NT2/D1 (cell line): ENCODE results near the gene ZNF568.

ENCODE experiments used
- DNase-seq: peaks from one replicate; pipeline ENCODE4 v3.0.0-alpha.2; 2011; ENCODE audit warnings: low read depth, low spot score
- H3K27me3 ChIP-seq: 2 replicates; pipeline ENCODE4 v1.6.0; 2011; ENCODE audit warnings: mild to moderate bottlenecking; ENCODE audit not compliant: insufficient read length, insufficient read depth
- H3K36me3 ChIP-seq: 2 replicates; pipeline ENCODE4 v1.6.1; 2011; ENCODE audit warnings: mild to moderate bottlenecking, low read length, mixed read lengths; ENCODE audit not compliant: insufficient read depth, insufficient read length
- H3K4me1 ChIP-seq: 2 replicates; pipeline ENCODE4 v1.5.1; 2011; ENCODE audit not compliant: insufficient read depth, insufficient read length
- H3K4me3 ChIP-seq: 2 replicates; pipeline ENCODE4 v1.5.1; 2011; ENCODE audit warnings: low read depth; ENCODE audit not compliant: insufficient read length
- H3K9ac ChIP-seq: 2 replicates; pipeline ENCODE4 v1.6.0; 2011; ENCODE audit warnings: low read depth; ENCODE audit not compliant: insufficient read length
- H3K9me3 ChIP-seq: 2 replicates; pipeline ENCODE4 v1.5.1; 2011; ENCODE audit warnings: mild to moderate bottlenecking, low read length; ENCODE audit not compliant: insufficient read depth
- SUZ12 ChIP-seq: IDR thresholded peaks from 2 replicates; pipeline ENCODE4 v1.6.1; 2011; ENCODE audit not compliant: insufficient read length, insufficient read depth; ENCODE audit errors: extremely low read depth
- YY1 ChIP-seq: IDR thresholded peaks from 2 replicates; pipeline ENCODE4 v1.6.1; 2011; ENCODE audit not compliant: insufficient read length, insufficient read depth
- ZNF274 ChIP-seq: IDR thresholded peaks from 2 replicates; pipeline ENCODE4 v1.6.1; 2011; ENCODE audit warnings: mild to moderate bottlenecking, low read depth, low read length

The ZNF568 gene

DNA sequence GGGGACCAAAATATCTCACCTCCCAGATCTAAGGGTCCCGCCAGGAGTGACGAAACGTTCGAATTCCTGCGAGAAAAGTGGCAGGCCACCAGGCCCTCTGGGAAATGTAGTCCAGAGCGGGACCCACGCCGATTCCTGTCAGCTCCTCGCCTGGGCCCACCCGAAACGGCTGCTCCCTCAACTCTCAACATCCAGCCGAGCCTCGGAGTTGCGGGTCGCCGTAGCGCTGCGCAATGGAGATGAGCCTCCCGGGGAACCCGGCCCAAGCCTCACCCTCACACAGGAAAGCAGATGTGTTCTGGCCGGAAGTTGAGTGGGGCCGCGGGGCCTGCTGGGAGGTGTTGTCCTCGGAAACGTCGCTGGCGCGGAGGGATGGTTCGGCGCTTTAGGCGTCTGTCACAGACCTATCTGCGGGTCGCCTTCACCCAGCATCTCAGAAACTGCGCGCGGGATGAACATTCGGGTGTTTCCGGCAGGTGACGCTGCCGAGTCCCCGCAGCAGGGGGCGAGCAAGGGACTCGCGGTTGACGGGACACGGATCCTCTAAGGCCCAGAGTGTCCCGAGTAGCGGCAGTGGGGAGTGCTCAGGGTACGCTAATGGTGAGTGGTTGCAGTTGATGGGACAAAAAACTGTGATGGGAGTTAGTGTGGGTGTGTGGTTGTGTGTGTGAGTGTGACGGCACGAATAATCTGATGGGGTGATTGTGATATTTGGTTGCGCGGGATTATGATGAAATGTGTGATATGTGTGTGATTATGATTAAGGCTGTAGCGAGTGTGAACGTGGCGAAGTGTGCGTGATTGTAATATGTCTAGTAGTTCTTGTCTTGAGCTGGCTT is at the start of gene ZNF568, which contains the start of gene ZNF829:
ZNF568 (plus strand) TSS at position 341 of the 839 bp plus-strand sequence. CDS start 6,439 bp downstream, outside the sequence.
ZNF829 (minus strand) TSS at position 300 of the 839 bp plus-strand sequence. CDS start 1,124 bp downstream, outside the sequence.
- no peaks in the 10 kb centered on the region for H3K27me3 ChIP-seq
- TF ChIP-seq SUZ12: no peak
- TF ChIP-seq ZNF274: no peak
- peak within 1 kb of the TSS; percentile 96 for H3K9ac ChIP-seq
- peaks cover 3% of the 10 kb centered on the region for H3K4me1 ChIP-seq
- no peaks in the 10 kb centered on the region for H3K9me3 ChIP-seq
- H3K36me3 ChIP-seq: peaks cover 21% of the 10 kb centered on the region
- peak; percentile 72 for DNase-seq
- H3K4me3 ChIP-seq: peak within 1 kb of the TSS; percentile 90

- Histone ChIP-seq H3K9ac (no peak overlapping the region), H3K36me3 (peaks cover 6% of the 10 kb centered on the region), H3K4me3 (no peak overlapping the region), H3K4me1 (no peaks in the 10 kb centered on the region), H3K27me3 (no peaks in the 10 kb centered on the region), H3K9me3 (peaks cover 90% of the 10 kb centered on the region)
- no peak for DNase-seq
- peak; percentile 94 for TF ChIP-seq ZNF274
- TF ChIP-seq SUZ12: no peak
- TF ChIP-seq YY1: no peak
Observed at GRCh38 chr19:36876993-36877938, 38.9 kb upstream of the ZNF568 start.

DNA sequence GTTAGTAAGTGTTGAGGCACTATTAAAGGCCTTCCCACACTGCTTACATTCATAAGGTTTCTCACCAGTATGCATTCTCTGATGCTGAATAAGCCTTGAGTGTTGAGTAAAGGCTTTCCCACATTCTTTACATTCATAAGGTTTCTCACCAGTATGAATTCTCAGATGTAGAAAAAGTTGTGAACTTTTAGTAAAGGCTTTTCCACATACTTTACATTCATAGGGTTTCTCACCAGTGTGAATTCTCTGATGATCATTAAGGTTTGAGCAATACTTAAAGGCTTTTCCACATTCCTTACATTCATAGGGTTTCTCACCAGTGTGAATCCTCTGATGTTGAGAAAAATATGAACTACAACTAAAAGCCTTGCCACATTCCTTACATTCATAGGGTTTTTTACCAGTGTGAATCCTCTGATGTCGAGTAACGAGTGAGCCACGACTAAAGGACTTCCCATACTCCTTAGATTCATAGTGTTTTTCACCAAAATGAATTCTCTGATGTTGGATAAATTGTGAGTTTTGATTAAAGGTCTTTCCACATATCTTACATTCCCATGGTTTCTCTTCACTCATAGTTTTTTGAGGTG is 24.3 kb upstream of the ZNF568 start:
- no peaks in the 10 kb centered on the region for H3K27me3 ChIP-seq
- no peak overlapping the region for H3K4me3 ChIP-seq
- no peaks in the 10 kb centered on the region for H3K4me1 ChIP-seq
- H3K9me3 ChIP-seq: peaks cover 96% of the 10 kb centered on the region
- DNase-seq: no peak
- H3K9ac ChIP-seq: no peak overlapping the region
- peaks cover 44% of the 10 kb centered on the region for H3K36me3 ChIP-seq
- peak; percentile 74 for TF ChIP-seq ZNF274
- TF ChIP-seq YY1: no peak
- TF ChIP-seq SUZ12: no peak

DNA sequence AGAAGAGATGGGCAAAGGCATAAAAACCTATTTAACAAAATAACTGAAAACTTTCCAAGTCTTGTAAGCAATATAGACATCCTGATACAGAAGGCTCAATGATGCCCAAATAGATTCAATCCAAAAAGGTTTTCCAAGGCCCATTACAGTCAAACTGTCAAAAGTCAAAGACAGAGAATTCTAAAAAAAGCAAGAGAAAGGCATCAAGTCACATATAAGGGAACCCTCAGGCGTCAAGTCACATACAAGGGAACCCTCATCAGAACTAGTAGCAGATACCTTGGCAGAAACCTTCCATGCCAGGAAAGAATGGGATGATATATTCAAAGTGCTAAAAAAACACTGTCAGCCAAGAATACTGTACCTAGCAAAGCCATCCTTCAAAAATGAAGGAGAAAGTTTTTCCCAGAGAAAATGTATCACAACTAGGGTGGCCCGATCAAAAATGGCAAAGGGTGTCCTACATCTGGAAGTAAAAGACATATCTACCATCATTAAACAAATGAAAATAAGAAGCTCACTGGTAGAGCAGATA is 21.2 kb upstream of the ZNF568 start:
- Histone ChIP-seq H3K27me3 (no peaks in the 10 kb centered on the region), H3K9me3 (peaks cover 94% of the 10 kb centered on the region), H3K4me3 (no peak overlapping the region), H3K9ac (no peak overlapping the region), H3K4me1 (no peaks in the 10 kb centered on the region), H3K36me3 (peaks cover 41% of the 10 kb centered on the region)
- no peak for DNase-seq
- TF ChIP-seq YY1 (no peak), ZNF274 (no peak), SUZ12 (no peak)

GRCh38 chr19:36898422-36898821 is 17.7 kb upstream of the ZNF568 start:
- Histone ChIP-seq H3K27me3 (no peaks in the 10 kb centered on the region), H3K36me3 (peaks cover 26% of the 10 kb centered on the region), H3K9me3 (peaks cover 68% of the 10 kb centered on the region), H3K4me3 (no peak overlapping the region), H3K9ac (no peak overlapping the region), H3K4me1 (no peaks in the 10 kb centered on the region)
- no peak for TF ChIP-seq SUZ12
- no peak for TF ChIP-seq ZNF274
- no peak for TF ChIP-seq YY1
- no peak for DNase-seq

- Histone ChIP-seq H3K4me1 (peaks cover 3% of the 10 kb centered on the region), H3K4me3 (peak overlapping the region; percentile 90), H3K9me3 (no peaks in the 10 kb centered on the region), H3K36me3 (peaks cover 15% of the 10 kb centered on the region), H3K9ac (peak overlapping the region; percentile 96), H3K27me3 (no peaks in the 10 kb centered on the region)
- no peak for TF ChIP-seq YY1
- no peak for TF ChIP-seq SUZ12
- no peak for TF ChIP-seq ZNF274
- no peak for DNase-seq
Observed at GRCh38 chr19:36916991-36917390, 859 bp downstream of the ZNF568 start.
